Cardiac fibroblast (primary cell): ENCODE measurements around the gene SKOR1.

Source experiments
- DNase-seq, 2 donors: peaks; one replicate each; pipeline versions ENCODE4 v3.0.0 to v3.0.0-alpha.2; 2010; ENCODE audit warnings: low read depth in 2 of 2
- H3K4me3 ChIP-seq, 2 donors: replicated peaks in 1 of 2; 1 replicate in 1 of 2; 2 replicates in 1 of 2; pipeline ENCODE4 v1.5.1; 2011; ENCODE audit warnings: low read depth in 2 of 2, low read length in 2 of 2, mild to moderate bottlenecking in 2 of 2, moderate library complexity in 1 of 2
- CTCF ChIP-seq: IDR thresholded peaks from one replicate; pipeline ENCODE4 v1.5.1; 2011; ENCODE audit warnings: low read depth, mild to moderate bottlenecking, low read length, inconsistent platforms

Gene SKOR1

GRCh38 chr15:67823314-67824196, 1.8 kb upstream of the SKOR1 start:
- no peak for TF ChIP-seq CTCF
- no peak overlapping the region for H3K4me3 ChIP-seq
- no peak for DNase-seq

GRCh38 chr15:67824197-67824968, 926 bp upstream of the SKOR1 start:
- H3K4me3 ChIP-seq = no peak overlapping the region
- no peak for TF ChIP-seq CTCF

GRCh38 chr15:67825881-67826716, 790 bp downstream of the SKOR1 start:
- TF ChIP-seq CTCF = no peak
- DNase-seq = no peak
- H3K4me3 ChIP-seq = peak overlapping the region in 1 of 2 donors; percentile 10

More at GRCh38 chr15:67824197-67824968, 926 bp upstream of the SKOR1 start:
- DNase-seq = no peak

GRCh38 chr15:67826717-67827561, 1.6 kb downstream of the SKOR1 start:
- DNase-seq = no peak
- H3K4me3 ChIP-seq = no peak overlapping the region
- TF ChIP-seq CTCF = no peak

- H3K4me3 ChIP-seq = no peak overlapping the region
- DNase-seq = no peak
These were observed 2.4 kb downstream of the SKOR1 start for GRCh38 chr15:67827562-67828277.

More at GRCh38 chr15:67827562-67828277, 2.4 kb downstream of the SKOR1 start:
- TF ChIP-seq CTCF = no peak
